Neural progenitor cell (in vitro differentiated cells): ENCODE results near the gene F5. TPM values are rescaled to one million over a fixed set of nuclear protein-coding genes. Genes with fewer than 3 reads are reported as not detected.

Source experiments
- DNase-seq: peaks from one replicate; pipeline ENCODE4 v3.0.0-alpha.2; 2016; ENCODE audit warnings: low spot score
- H2AFZ ChIP-seq: fragments of 200-600 bp; sonication (generic); replicated peaks from 2 replicates; pipeline ENCODE4 v1.6.1; 2016; ENCODE audit warnings: antibody characterized with exemption
- H3F3A ChIP-seq: fragments of 200-600 bp; sonication (generic); 2 replicates; pipeline ENCODE4 v1.6.1; 2016; ENCODE audit warnings: antibody characterized with exemption, low read depth
- H3K27ac ChIP-seq: fragments of 200-600 bp; sonication (generic); 2 replicates; pipeline ENCODE4 v1.5.1; 2016; ENCODE audit warnings: mild to moderate bottlenecking
- H3K27me3 ChIP-seq: fragments of 200-600 bp; sonication (generic); 2 replicates; pipeline ENCODE4 v1.6.1; 2016; ENCODE audit warnings: mild to moderate bottlenecking, moderate library complexity
- H3K36me3 ChIP-seq: fragments of 200-600 bp; sonication (generic); 2 replicates; pipeline ENCODE4 v1.5.1; 2016
- H3K4me1 ChIP-seq: fragments of 200-600 bp; sonication (generic); 2 replicates; pipeline ENCODE4 v1.6.1; 2016; ENCODE audit warnings: mixed run types
- H3K4me2 ChIP-seq: fragments of 200-600 bp; sonication (generic); 2 replicates; pipeline ENCODE4 v1.6.1; 2016
- H3K4me3 ChIP-seq: fragments of 200-600 bp; sonication (generic); 2 replicates; pipeline ENCODE4 v1.5.1; 2016
- H3K79me2 ChIP-seq: fragments of 200-600 bp; sonication (generic); 2 replicates; pipeline ENCODE4 v1.6.1; 2016; ENCODE audit warnings: low read depth
- H3K9ac ChIP-seq: fragments of 200-600 bp; sonication (generic); 2 replicates; pipeline ENCODE4 v1.6.1; 2016
- H3K9me3 ChIP-seq: fragments of 200-600 bp; sonication (generic); 2 replicates; pipeline ENCODE4 v1.5.1; 2016; ENCODE audit warnings: low read depth
- H4K20me1 ChIP-seq: fragments of 200-600 bp; sonication (generic); 2 replicates; pipeline ENCODE4 v1.6.1; 2016; ENCODE audit warnings: low read depth
- H3K27ac Mint-ChIP-seq: 3 replicates; pipeline ENCODE4 v1.8.0; 2021; ENCODE audit warnings: mixed read lengths
- H3K27me3 Mint-ChIP-seq: 2 replicates; pipeline ENCODE4 v1.8.0; 2022; ENCODE audit warnings: low read depth, mild to moderate bottlenecking, inconsistent platforms, moderate library complexity, mixed read lengths; ENCODE audit not compliant: insufficient read depth
- H3K36me3 Mint-ChIP-seq: 3 replicates; pipeline ENCODE4 v1.8.0; 2021; ENCODE audit warnings: mixed read lengths
- H3K4me1 Mint-ChIP-seq: 3 replicates; pipeline ENCODE4 v1.8.0; 2021; ENCODE audit warnings: mixed read lengths
- H3K4me3 Mint-ChIP-seq: 3 replicates; pipeline ENCODE4 v1.8.0; 2021; ENCODE audit warnings: mild to moderate bottlenecking, moderate library complexity, mixed read lengths
- H3K9me3 Mint-ChIP-seq: 3 replicates; pipeline ENCODE4 v1.8.0; 2020; ENCODE audit warnings: mixed read lengths
- CTCF ChIP-seq: fragments of 200-600 bp; sonication (generic); IDR thresholded peaks from 2 replicates; pipeline ENCODE4 v1.5.1; 2017; ENCODE audit warnings: antibody characterized with exemption, mild to moderate bottlenecking
- EZH2 ChIP-seq: fragments of 200-600 bp; sonication (generic); IDR thresholded peaks from 2 replicates; pipeline ENCODE4 v1.6.1; 2017; ENCODE audit warnings: antibody characterized with exemption, mild to moderate bottlenecking, moderate library complexity
- EZH2phosphoT487 ChIP-seq: fragments of 200-600 bp; sonication (generic); IDR thresholded peaks from 2 replicates; pipeline ENCODE4 v1.6.1; 2017; ENCODE audit warnings: antibody characterized with exemption
- total RNA-seq: library from RNA; depleted of rRNA; stranded (reverse); fragments of >200 nt; gene quantifications from 2 replicates; pipeline ENCODE4 v1.2.3, GENCODE V29; 2015; ENCODE audit warnings: low replicate concordance

Gene F5
- total RNA-seq, 1 donor from 2014 or later = not detected

DNA sequence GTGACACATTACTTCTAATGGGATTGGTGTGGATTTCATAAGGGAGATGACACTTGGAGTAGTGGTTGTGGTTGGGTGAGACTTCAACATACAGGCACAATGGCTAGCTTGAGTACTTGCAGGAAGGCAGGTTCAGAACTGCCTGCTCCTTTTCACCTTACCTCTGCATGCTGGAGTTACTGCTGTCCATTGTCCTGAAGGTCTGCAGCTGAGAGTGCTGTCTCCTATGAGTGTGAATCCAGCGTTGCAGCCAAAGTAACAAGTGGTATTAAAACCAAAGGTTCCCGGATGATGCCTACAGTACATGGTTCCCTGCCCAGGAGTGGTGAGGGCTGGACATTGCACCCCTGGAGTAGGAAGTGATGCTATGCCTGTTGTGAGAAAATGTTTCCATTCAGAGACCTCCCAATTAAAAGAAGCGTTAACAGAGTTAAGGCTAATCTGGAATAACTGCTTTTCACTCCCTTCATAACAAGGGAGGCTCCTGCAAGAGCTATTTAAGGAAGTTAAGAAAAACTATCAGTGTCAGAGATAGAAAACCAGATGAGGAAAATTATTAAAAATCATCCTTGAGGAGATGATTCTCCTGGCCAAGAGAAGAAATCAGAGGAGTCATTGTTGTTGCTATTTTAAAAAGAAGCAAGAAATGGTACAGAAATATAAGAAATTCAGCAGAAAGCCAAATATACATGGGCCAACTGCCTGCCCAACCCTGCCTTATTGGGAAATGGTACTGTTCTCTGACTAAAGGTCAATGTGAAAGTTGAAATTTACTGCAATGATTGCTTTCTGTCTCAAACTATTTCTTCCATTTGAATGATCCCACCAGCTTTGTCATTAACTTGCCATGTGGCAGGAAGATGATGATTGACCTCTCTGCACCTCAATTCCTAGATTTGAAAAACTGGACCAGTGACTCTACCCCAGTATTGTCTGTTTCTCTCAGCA, 9.8 kb upstream of the F5 start:
- no peaks in the 10 kb centered on the region for H3K9me3 Mint-ChIP-seq
- H3K27ac Mint-ChIP-seq = no peak overlapping the region
- no peak overlapping the region for H3K9ac ChIP-seq
- no peak overlapping the region for H3K27ac ChIP-seq
- no peaks in the 10 kb centered on the region for H3F3A ChIP-seq
- no peaks in the 10 kb centered on the region for H3K36me3 ChIP-seq
- H3K4me3 Mint-ChIP-seq = no peak overlapping the region
- H3K27me3 Mint-ChIP-seq = peaks cover 4% of the 10 kb centered on the region
- no peaks in the 10 kb centered on the region for H4K20me1 ChIP-seq
- DNase-seq = peak; percentile 60
- TF ChIP-seq EZH2 = no peak
- no peak for TF ChIP-seq CTCF
- TF ChIP-seq EZH2phosphoT487 = no peak
- H3K79me2 ChIP-seq = no peaks in the 10 kb centered on the region
- no peaks in the 10 kb centered on the region for H3K9me3 ChIP-seq
- H2AFZ ChIP-seq = no peak overlapping the region
- peaks cover 15% of the 10 kb centered on the region for H3K27me3 ChIP-seq
- H3K36me3 Mint-ChIP-seq = no peaks in the 10 kb centered on the region
- H3K4me2 ChIP-seq = no peak overlapping the region
- H3K4me1 ChIP-seq = no peaks in the 10 kb centered on the region
- H3K4me3 ChIP-seq = no peak overlapping the region
- peaks cover 11% of the 10 kb centered on the region for H3K4me1 Mint-ChIP-seq

DNA sequence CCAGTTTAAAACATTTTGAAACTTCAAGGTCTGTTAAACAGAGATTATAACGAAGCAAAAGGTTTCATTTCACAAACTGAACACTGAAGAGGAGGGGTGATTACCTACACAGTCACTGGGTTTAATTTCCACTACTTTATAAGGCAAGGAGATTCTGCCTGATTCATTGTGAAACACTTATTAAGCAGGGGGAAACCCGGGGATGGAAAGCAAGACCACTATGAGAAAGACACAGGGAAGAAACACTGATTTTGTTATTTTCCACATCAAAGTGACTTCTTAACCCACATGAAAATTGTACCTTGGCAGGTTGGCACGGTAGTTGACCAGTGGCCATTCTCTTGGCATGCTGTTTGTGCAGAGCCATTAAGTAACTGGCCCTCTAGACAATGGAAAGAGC, 8.1 kb upstream of the F5 start:
- peaks cover 11% of the 10 kb centered on the region for H3K4me1 Mint-ChIP-seq
- DNase-seq = no peak

GRCh38 chr1:169590932-169591331, 4.7 kb upstream of the F5 start:
- H3F3A ChIP-seq = no peaks in the 10 kb centered on the region
- no peaks in the 10 kb centered on the region for H3K36me3 Mint-ChIP-seq

More for the DNA sequence above, 8.1 kb upstream of the F5 start:
- Histone ChIP-seq H3K4me3 (no peak overlapping the region), H3K36me3 (no peaks in the 10 kb centered on the region), H3K79me2 (no peaks in the 10 kb centered on the region), H3K9ac (no peak overlapping the region), H4K20me1 (no peaks in the 10 kb centered on the region), H2AFZ (no peak overlapping the region), H3K9me3 (no peaks in the 10 kb centered on the region), H3F3A (no peaks in the 10 kb centered on the region), H3K4me1 (no peaks in the 10 kb centered on the region), H3K27me3 (peaks cover 24% of the 10 kb centered on the region), H3K4me2 (no peak overlapping the region), H3K27ac (no peak overlapping the region)
- TF ChIP-seq EZH2 (no peak), EZH2phosphoT487 (no peak), CTCF (no peak)
- H3K36me3 Mint-ChIP-seq = no peaks in the 10 kb centered on the region
- no peaks in the 10 kb centered on the region for H3K9me3 Mint-ChIP-seq
- H3K4me3 Mint-ChIP-seq = no peak overlapping the region
- H3K27me3 Mint-ChIP-seq = peaks cover 4% of the 10 kb centered on the region
- H3K27ac Mint-ChIP-seq = no peak overlapping the region

More at GRCh38 chr1:169590932-169591331, 4.7 kb upstream of the F5 start:
- Mint-ChIP-seq H3K4me1 (peaks cover 15% of the 10 kb centered on the region), H3K4me3 (no peak overlapping the region), H3K27me3 (peaks cover 16% of the 10 kb centered on the region), H3K9me3 (no peaks in the 10 kb centered on the region), H3K27ac (no peak overlapping the region)
- Histone ChIP-seq H3K79me2 (no peaks in the 10 kb centered on the region), H3K4me3 (no peak overlapping the region), H3K9ac (no peak overlapping the region), H2AFZ (no peak overlapping the region), H3K4me2 (no peak overlapping the region), H3K9me3 (no peaks in the 10 kb centered on the region), H4K20me1 (no peaks in the 10 kb centered on the region), H3K27me3 (peaks cover 16% of the 10 kb centered on the region), H3K4me1 (no peaks in the 10 kb centered on the region), H3K36me3 (no peaks in the 10 kb centered on the region), H3K27ac (no peak overlapping the region)
- TF ChIP-seq CTCF (no peak), EZH2phosphoT487 (no peak), EZH2 (no peak)
- DNase-seq = no peak
